Measurements from ENCODE around the gene TRAPPC10.

TRAPPC10 gene

DNA sequence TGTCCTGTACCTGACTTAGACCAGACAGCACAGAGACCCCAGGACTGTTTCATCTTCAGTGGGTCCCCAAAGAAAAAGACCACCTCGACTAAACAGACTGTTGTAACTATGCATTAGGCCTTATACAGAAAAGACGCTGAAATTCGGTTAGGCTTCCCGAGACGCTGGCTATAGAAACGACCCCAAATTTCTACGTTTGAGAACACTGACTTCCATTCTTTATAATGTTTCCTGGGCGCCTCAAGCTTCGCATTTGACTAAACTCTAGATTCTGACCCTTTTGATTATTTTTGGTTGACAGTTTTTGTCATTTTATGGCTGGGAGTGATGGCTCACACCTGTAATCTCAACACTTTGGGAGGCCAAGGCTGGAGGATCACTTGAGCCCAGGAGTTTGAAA lies 986 bp upstream of the TRAPPC10 start:
- TF ChIP-seq, protein P1, sequence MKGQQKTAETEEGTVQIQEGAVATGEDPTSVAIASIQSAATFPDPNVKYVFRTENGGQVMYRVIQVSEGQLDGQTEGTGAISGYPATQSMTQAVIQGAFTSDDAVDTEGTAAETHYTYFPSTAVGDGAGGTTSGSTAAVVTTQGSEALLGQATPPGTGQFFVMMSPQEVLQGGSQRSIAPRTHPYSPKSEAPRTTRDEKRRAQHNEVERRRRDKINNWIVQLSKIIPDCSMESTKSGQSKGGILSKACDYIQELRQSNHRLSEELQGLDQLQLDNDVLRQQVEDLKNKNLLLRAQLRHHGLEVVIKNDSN (IDR thresholded peaks at IDR 0.05) = no peak
- TF ChIP-seq TAF1 (IDR thresholded peaks at IDR 0.05; ENCODE audit: low read depth) = no peak
- no peak for TF ChIP-seq YY1 (IDR thresholded peaks at IDR 0.05; ENCODE audit: low read depth)
- TF ChIP-seq RAD21 (IDR thresholded peaks at IDR 0.05; ENCODE audit: low read depth) = no peak
- TF ChIP-seq, protein P2, sequence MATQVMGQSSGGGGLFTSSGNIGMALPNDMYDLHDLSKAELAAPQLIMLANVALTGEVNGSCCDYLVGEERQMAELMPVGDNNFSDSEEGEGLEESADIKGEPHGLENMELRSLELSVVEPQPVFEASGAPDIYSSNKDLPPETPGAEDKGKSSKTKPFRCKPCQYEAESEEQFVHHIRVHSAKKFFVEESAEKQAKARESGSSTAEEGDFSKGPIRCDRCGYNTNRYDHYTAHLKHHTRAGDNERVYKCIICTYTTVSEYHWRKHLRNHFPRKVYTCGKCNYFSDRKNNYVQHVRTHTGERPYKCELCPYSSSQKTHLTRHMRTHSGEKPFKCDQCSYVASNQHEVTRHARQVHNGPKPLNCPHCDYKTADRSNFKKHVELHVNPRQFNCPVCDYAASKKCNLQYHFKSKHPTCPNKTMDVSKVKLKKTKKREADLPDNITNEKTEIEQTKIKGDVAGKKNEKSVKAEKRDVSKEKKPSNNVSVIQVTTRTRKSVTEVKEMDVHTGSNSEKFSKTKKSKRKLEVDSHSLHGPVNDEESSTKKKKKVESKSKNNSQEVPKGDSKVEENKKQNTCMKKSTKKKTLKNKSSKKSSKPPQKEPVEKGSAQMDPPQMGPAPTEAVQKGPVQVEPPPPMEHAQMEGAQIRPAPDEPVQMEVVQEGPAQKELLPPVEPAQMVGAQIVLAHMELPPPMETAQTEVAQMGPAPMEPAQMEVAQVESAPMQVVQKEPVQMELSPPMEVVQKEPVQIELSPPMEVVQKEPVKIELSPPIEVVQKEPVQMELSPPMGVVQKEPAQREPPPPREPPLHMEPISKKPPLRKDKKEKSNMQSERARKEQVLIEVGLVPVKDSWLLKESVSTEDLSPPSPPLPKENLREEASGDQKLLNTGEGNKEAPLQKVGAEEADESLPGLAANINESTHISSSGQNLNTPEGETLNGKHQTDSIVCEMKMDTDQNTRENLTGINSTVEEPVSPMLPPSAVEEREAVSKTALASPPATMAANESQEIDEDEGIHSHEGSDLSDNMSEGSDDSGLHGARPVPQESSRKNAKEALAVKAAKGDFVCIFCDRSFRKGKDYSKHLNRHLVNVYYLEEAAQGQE (IDR thresholded peaks at IDR 0.05; ENCODE audit: low read depth) = no peak
- TF ChIP-seq, protein P3, sequence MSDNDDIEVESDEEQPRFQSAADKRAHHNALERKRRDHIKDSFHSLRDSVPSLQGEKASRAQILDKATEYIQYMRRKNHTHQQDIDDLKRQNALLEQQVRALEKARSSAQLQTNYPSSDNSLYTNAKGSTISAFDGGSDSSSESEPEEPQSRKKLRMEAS (IDR thresholded peaks at IDR 0.05) = no peak
- no peak for TF ChIP-seq ZBTB7A (IDR thresholded peaks at IDR 0.05; ENCODE audit: low read depth)
- no peak for TF ChIP-seq EP300 (IDR thresholded peaks at IDR 0.05; ENCODE audit: borderline replicate concordance)
- TF ChIP-seq FOXM1 (IDR thresholded peaks at IDR 0.05; ENCODE audit: borderline replicate concordance, low read depth) = no peak
- no peak for TF ChIP-seq CREB1 (IDR thresholded peaks at IDR 0.05; ENCODE audit: low read depth)
- no peak for TF ChIP-seq TEAD4 (IDR thresholded peaks at IDR 0.05)
- no peak for TF ChIP-seq EGR1 (IDR thresholded peaks at IDR 0.05)

DNA sequence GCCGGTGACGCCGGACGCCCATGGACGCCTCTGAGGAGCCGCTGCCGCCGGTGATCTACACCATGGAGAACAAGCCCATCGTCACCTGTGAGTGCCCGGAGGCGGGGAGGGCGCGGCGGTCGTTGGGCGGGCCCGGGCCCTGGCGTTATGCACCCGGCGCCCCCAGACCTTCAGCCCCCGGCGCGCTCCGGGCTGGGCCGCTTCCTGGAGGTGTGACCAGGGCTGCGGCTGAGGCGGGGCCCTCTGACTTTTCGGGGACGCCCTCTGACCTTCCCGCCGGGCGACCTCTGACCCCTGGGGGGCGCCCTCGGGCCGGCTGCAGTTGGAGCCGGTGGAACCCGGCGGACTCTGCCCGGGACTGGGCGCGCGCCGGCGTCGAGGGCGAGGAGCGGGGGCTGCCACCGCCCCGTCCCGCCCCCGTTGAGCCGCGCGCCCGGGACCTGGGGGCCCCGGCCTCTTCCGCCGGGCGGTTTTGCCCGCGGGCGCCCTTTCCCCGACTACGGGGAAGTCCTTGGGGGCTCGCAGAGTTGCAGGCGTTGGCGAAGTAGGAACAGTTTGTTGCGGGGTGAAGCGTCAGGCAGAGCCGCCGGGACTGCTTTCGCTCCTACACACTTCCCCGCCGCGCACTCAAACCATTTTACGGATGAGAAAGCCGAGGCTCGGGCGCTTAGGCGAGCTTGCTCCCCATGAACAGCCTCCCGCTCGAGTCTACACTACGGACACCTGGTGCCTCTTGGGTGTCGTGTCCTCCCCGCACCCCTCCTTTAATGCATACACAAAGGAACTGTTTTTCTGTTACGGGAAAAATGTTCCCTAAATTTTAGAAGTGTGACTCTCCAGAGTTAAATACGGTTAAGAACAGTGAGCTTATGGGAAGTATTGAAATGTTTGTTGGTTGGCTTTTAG lies 618 bp downstream of the TRAPPC10 start:
- TF ChIP-seq CREB1 (IDR thresholded peaks at IDR 0.05; ENCODE audit: low read depth) (no peak), ZBTB7A (IDR thresholded peaks at IDR 0.05; ENCODE audit: low read depth) (no peak), RAD21 (IDR thresholded peaks at IDR 0.05; ENCODE audit: low read depth) (peak; percentile 31; the same call in 1 of the 2 replicates)
- TF ChIP-seq, protein P2 (IDR thresholded peaks at IDR 0.05; ENCODE audit: low read depth) = no peak

DNA sequence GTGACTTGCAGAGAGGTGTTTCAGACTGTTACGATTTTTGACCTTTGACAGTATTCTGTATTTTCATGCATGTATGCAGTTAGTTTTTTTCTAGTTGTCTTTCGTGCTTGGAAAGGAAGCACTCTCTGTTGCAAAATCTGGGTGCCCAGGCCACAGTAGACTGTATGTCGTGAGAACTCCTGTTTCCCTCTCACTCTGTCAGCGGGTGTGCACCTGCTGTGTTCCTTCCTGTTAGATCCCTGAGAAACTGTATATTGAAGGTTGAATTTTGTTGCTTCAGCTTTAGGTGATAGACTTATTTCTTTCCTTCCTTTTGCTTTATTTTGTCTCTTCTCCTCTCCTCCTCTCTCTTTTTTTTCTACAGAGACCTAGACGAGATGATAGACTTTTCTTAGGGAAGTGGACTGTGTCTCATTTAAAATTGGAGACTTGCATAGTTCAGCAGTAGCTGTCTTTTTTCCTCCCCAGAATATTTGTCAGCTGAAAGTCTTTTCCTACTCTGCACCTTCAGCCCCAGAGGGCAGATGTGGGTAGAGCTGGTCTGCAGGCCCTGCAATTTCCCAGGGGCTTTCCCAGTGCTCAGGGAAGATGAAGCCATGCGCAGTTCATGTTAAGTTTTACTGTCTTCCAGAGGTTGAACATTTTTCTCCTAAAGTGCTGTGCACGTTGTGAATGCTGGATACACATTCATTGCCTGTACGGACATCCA lies 1.4 kb downstream of the TRAPPC10 start:
- TF ChIP-seq EGR1 (IDR thresholded peaks at IDR 0.05) (no peak), CREB1 (IDR thresholded peaks at IDR 0.05; ENCODE audit: low read depth) (no peak), TAF1 (IDR thresholded peaks at IDR 0.05; ENCODE audit: low read depth) (no peak), EP300 (IDR thresholded peaks at IDR 0.05; ENCODE audit: borderline replicate concordance) (no peak), TEAD4 (IDR thresholded peaks at IDR 0.05) (no peak), ZBTB7A (IDR thresholded peaks at IDR 0.05; ENCODE audit: low read depth) (no peak), FOXM1 (IDR thresholded peaks at IDR 0.05; ENCODE audit: borderline replicate concordance, low read depth) (no peak), TCF12 (IDR thresholded peaks at IDR 0.05; ENCODE audit: low read depth) (no peak), CEBPB (IDR thresholded peaks at IDR 0.05) (no peak), RAD21 (IDR thresholded peaks at IDR 0.05; ENCODE audit: low read depth) (no peak), NFIC (IDR thresholded peaks at IDR 0.05) (no peak), YY1 (IDR thresholded peaks at IDR 0.05; ENCODE audit: low read depth) (no peak)
- TF ChIP-seq, protein P2 (IDR thresholded peaks at IDR 0.05; ENCODE audit: low read depth) = no peak
- TF ChIP-seq, protein P3 (IDR thresholded peaks at IDR 0.05) = no peak; the same call in 1 of the 2 replicates
- TF ChIP-seq, protein P1 (IDR thresholded peaks at IDR 0.05) = no peak

DNA sequence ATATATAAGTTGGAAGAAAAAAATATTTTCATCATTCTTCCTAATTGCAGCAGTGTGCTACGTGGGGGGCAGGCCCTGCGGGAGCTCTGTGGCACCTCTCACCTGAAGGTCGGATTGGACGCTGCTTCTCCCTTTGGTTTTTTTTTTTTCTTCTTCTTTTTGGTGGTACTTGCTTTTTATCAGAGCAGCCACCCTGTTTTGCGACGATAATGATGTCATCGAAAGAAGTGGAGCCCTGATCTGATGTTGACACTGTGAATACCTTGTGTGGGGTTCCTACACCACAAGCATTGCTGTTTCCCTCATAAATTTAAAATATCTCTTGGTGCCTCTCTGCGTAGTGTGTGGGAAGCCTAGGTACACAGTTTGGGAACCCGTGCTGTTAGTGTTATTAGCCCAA lies 5.5 kb downstream of the TRAPPC10 start:
- TF ChIP-seq, protein P2 (IDR thresholded peaks at IDR 0.05; ENCODE audit: low read depth) = no peak
- TF ChIP-seq CREB1 (IDR thresholded peaks at IDR 0.05; ENCODE audit: low read depth) (no peak), YY1 (IDR thresholded peaks at IDR 0.05; ENCODE audit: low read depth) (no peak), CEBPB (IDR thresholded peaks at IDR 0.05) (no peak), ZBTB7A (IDR thresholded peaks at IDR 0.05; ENCODE audit: low read depth) (no peak), EP300 (IDR thresholded peaks at IDR 0.05; ENCODE audit: borderline replicate concordance) (no peak), TCF12 (IDR thresholded peaks at IDR 0.05; ENCODE audit: low read depth) (no peak), RAD21 (IDR thresholded peaks at IDR 0.05; ENCODE audit: low read depth) (no peak), TEAD4 (IDR thresholded peaks at IDR 0.05) (no peak), FOXM1 (IDR thresholded peaks at IDR 0.05; ENCODE audit: borderline replicate concordance, low read depth) (no peak)
- TF ChIP-seq, protein P3 (IDR thresholded peaks at IDR 0.05) = no peak

All from Ishikawa (cell line).